Osteocyte (in vitro differentiated cells): ENCODE data around the gene TIGIT. TPM values are rescaled to one million over a fixed set of nuclear protein-coding genes. Genes with fewer than 3 reads are reported as not detected.
A peak's percentile ranks its signal among the peaks of the same experiment; 100 is the strongest.

Experiments used
- DNase-seq: peaks from one replicate; pipeline ENCODE4 v3.0.0; 2021; ENCODE audit warnings: mixed read lengths; ENCODE audit not compliant: unreplicated experiment; ENCODE audit errors: extremely low spot score
- H3K27ac Mint-ChIP-seq: one replicate; pipeline ENCODE4 v1.8.0; 2021; ENCODE audit warnings: mild to moderate bottlenecking, mixed read lengths; ENCODE audit not compliant: unreplicated experiment
- H3K27me3 Mint-ChIP-seq: one replicate; pipeline ENCODE4 v1.8.0; 2021; ENCODE audit warnings: mixed read lengths; ENCODE audit not compliant: unreplicated experiment
- H3K36me3 Mint-ChIP-seq: one replicate; pipeline ENCODE4 v1.8.0; 2021; ENCODE audit warnings: mixed read lengths; ENCODE audit not compliant: unreplicated experiment
- H3K4me1 Mint-ChIP-seq: one replicate; pipeline ENCODE4 v1.8.0; 2021; ENCODE audit warnings: mixed read lengths; ENCODE audit not compliant: unreplicated experiment
- H3K4me3 Mint-ChIP-seq: one replicate; pipeline ENCODE4 v1.8.0; 2021; ENCODE audit warnings: mild to moderate bottlenecking, moderate library complexity, mixed read lengths; ENCODE audit not compliant: unreplicated experiment
- H3K9me3 Mint-ChIP-seq: one replicate; pipeline ENCODE4 v1.8.0; 2021; ENCODE audit warnings: mixed read lengths; ENCODE audit not compliant: unreplicated experiment
- total RNA-seq: library from RNA; stranded (reverse); gene quantifications from 2 replicates; pipeline ENCODE4 v1.2.1, GENCODE V29; 2021
- TF ChIP-seq, protein P1 (sequence below): fragments of 200-600 bp; sonication (generic); IDR thresholded peaks from 2 replicates; pipeline ENCODE4 v1.5.0; 2021; ENCODE audit warnings: antibody characterized with exemption, mild to moderate bottlenecking, moderate library complexity

Gene TIGIT
- total RNA-seq, 1 donor from 2014 or later: not detected

DNA sequence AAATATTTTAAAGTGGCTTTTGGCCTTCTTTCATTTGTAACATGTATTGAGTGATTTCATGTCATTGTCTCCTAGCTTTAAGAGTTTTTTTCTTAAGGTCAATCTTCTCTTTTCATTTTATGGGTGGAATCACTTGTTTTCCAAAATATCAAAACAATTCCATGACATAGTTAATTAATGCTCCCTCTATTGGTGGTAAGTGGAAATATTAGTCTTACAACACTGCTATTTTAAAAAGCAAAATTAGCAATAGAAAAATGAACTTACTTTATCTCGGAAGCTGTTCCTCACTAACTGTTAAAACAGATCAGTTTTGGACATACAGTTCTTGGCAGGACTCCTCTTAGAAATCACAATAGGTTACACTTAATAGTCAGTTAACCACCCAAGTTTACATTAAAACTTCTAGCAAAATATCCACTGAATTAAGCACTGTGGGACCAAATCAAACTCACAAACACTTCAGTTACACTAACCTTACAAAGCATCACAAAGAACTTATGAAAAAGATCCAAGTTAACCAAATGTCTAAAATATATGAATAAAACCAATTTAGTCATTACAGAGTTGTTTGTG, 42.4 kb downstream of the TIGIT start:
- no peak for DNase-seq
- no peak overlapping the region for H3K4me3 Mint-ChIP-seq
- peaks cover 16% of the 10 kb centered on the region for H3K36me3 Mint-ChIP-seq
- H3K9me3 Mint-ChIP-seq: peaks cover 12% of the 10 kb centered on the region
- H3K27me3 Mint-ChIP-seq: peaks cover 3% of the 10 kb centered on the region
- H3K27ac Mint-ChIP-seq: no peak overlapping the region
- no peaks in the 10 kb centered on the region for H3K4me1 Mint-ChIP-seq
- TF ChIP-seq, protein P1, sequence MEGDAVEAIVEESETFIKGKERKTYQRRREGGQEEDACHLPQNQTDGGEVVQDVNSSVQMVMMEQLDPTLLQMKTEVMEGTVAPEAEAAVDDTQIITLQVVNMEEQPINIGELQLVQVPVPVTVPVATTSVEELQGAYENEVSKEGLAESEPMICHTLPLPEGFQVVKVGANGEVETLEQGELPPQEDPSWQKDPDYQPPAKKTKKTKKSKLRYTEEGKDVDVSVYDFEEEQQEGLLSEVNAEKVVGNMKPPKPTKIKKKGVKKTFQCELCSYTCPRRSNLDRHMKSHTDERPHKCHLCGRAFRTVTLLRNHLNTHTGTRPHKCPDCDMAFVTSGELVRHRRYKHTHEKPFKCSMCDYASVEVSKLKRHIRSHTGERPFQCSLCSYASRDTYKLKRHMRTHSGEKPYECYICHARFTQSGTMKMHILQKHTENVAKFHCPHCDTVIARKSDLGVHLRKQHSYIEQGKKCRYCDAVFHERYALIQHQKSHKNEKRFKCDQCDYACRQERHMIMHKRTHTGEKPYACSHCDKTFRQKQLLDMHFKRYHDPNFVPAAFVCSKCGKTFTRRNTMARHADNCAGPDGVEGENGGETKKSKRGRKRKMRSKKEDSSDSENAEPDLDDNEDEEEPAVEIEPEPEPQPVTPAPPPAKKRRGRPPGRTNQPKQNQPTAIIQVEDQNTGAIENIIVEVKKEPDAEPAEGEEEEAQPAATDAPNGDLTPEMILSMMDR: peak; percentile 54

DNA sequence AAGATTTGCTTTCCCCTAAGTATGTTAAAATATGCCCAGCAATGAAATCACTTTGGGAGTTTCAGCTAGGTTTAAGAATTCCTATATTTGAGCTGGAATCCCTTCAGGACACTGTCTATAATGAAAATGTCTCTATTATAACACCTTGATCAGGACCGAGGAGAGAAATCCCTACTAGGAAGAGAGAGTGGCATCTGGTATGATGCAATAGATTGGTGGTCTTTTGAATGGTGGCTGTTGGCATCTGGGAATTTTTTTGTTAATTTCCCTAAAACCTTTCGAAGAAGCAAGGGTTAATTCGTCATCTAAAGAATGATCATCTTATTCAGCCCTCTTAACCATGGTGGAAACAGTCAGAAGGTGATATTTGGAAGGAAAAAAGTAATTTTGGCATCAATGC, 43.0 kb downstream of the TIGIT start:
- Mint-ChIP-seq H3K27me3 (peaks cover 3% of the 10 kb centered on the region), H3K4me3 (no peak overlapping the region), H3K9me3 (peaks cover 9% of the 10 kb centered on the region), H3K36me3 (peaks cover 12% of the 10 kb centered on the region), H3K27ac (no peak overlapping the region), H3K4me1 (no peaks in the 10 kb centered on the region)
- no peak for DNase-seq
- TF ChIP-seq, protein P1: no peak

DNA sequence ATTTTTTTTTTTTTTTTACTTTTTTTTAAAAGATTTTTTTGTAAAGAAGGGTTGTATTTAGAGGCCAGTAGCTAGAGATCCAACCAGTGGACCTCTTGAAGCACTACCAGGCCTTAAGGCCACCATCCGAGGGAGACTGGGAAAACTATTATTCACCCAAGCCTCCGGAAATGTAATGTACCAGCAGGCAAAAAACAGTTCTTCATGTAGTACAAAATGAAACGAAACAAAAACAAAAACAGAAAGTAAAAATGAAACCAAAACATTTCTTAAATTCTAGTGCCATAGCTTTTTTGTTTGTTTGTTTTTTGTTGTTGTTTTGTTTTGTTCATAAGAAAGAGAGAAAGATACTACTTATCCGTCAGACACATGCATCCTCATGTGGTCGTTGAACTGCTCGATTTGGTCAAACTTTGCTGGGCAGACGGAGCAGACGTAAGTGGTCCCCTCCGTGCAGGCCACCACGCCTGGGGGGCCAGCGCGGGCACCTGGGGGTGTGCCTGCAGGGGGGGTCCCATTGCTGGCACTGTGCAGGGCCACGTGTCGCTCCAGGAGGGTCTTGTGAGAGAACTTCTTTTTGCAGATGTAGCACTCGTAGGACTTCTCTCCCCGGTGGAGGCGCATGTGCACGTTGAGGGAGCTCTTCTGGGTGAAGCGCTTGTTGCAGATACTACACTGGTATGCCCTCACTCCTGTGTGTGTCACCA, 45.0 kb downstream of the TIGIT start:
- no peak for DNase-seq
- TF ChIP-seq, protein P1: no peak
- no peaks in the 10 kb centered on the region for H3K4me1 Mint-ChIP-seq
- H3K36me3 Mint-ChIP-seq: peaks cover 4% of the 10 kb centered on the region
- H3K27me3 Mint-ChIP-seq: peaks cover 3% of the 10 kb centered on the region
- no peak overlapping the region for H3K4me3 Mint-ChIP-seq
- no peak overlapping the region for H3K27ac Mint-ChIP-seq
- H3K9me3 Mint-ChIP-seq: no peaks in the 10 kb centered on the region

DNA sequence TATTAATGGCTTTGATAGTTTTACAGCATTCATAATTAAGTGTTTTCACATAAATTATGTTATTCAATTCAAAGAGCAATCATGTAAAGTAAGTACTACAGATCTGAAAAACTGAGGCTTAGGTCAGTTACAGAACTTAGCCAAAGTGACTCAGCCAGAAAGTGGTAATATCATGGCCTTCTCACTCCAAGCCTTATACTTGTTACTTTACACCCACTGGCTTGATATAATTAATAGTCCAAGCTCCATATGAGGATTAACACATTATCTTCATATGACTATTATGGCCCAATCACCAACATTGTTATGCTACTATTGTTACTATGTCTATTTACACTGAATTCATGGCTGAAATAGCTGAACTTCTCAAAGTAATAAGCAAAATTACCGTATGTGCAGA, 50.7 kb downstream of the TIGIT start:
- H3K9me3 Mint-ChIP-seq: no peaks in the 10 kb centered on the region
- no peak for DNase-seq
- H3K4me1 Mint-ChIP-seq: no peaks in the 10 kb centered on the region
- H3K27ac Mint-ChIP-seq: no peak overlapping the region
- no peak overlapping the region for H3K4me3 Mint-ChIP-seq
- H3K36me3 Mint-ChIP-seq: peaks cover 5% of the 10 kb centered on the region
- H3K27me3 Mint-ChIP-seq: no peaks in the 10 kb centered on the region
- TF ChIP-seq, protein P1: no peak

DNA sequence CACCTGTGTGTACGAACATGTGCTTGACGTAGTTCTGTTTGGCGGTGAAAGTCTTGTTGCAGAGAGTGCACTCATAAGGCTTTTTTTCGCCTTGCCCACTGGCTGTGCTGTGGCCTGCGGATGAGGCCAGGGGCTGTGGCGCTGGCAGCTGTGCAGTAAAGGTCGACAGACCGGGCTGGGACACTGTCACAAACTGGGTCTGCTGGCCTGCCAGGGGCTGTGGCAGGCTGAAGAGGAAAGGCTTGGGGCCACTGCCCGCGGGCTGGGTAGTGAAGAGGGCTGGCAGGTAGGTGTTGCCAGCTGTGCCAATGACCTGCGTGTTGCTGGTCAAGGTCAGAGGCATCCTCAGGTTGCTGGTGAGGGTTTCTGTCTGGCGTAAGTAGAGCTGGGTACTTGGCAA, 56.4 kb downstream of the TIGIT start:
- Mint-ChIP-seq H3K27me3 (no peaks in the 10 kb centered on the region), H3K9me3 (no peaks in the 10 kb centered on the region), H3K36me3 (peaks cover 17% of the 10 kb centered on the region), H3K4me3 (no peak overlapping the region), H3K4me1 (no peaks in the 10 kb centered on the region), H3K27ac (no peak overlapping the region)
- TF ChIP-seq, protein P1: no peak
- DNase-seq: no peak
